KMS-11 (cell line): ENCODE measurements around the gene PRR12.

Experiments
- H2AFZ ChIP-seq: fragments of 200-600 bp; sonication (generic); 2 replicates; pipeline ENCODE4 v1.6.1; 2016; ENCODE audit warnings: antibody characterized with exemption, mixed run types, low read depth
- H3K27ac ChIP-seq: fragments of 200-600 bp; sonication (generic); 2 replicates; pipeline ENCODE4 v1.6.1; 2016; ENCODE audit warnings: mild to moderate bottlenecking, mixed run types
- H3K27me3 ChIP-seq: fragments of 200-600 bp; sonication (generic); 2 replicates; pipeline ENCODE4 v1.6.1; 2017; ENCODE audit warnings: mild to moderate bottlenecking, low read depth, mixed run types, moderate library complexity; ENCODE audit not compliant: insufficient read depth
- H3K36me3 ChIP-seq: fragments of 200-600 bp; sonication (generic); 2 replicates; pipeline ENCODE4 v1.6.1; 2017; ENCODE audit warnings: mild to moderate bottlenecking, mixed run types; ENCODE audit not compliant: insufficient read depth
- H3K4me1 ChIP-seq: fragments of 200-600 bp; sonication (generic); 2 replicates; pipeline ENCODE4 v1.6.1; 2016; ENCODE audit warnings: mild to moderate bottlenecking, low read depth, mixed run types; ENCODE audit not compliant: poor library complexity, severe bottlenecking
- H3K4me2 ChIP-seq: fragments of 200-600 bp; sonication (generic); 2 replicates; pipeline ENCODE4 v1.7.0; 2016; ENCODE audit warnings: mild to moderate bottlenecking, mixed run types
- H3K4me3 ChIP-seq: fragments of 200-600 bp; sonication (generic); IDR thresholded peaks from 2 replicates; pipeline ENCODE4 v1.6.1; 2017; ENCODE audit warnings: low read depth, low read length, mixed read lengths; ENCODE audit not compliant: insufficient read depth
- H3K79me2 ChIP-seq: fragments of 200-600 bp; sonication (generic); 2 replicates; pipeline ENCODE4 v1.6.1; 2016; ENCODE audit warnings: low read depth, mixed run types; ENCODE audit not compliant: insufficient read depth
- H3K9ac ChIP-seq: fragments of 200-600 bp; sonication (generic); 2 replicates; pipeline ENCODE4 v1.6.1; 2016; ENCODE audit warnings: mild to moderate bottlenecking, mixed run types
- H4K20me1 ChIP-seq: fragments of 200-600 bp; sonication (generic); 2 replicates; pipeline ENCODE4 v1.6.1; 2016; ENCODE audit warnings: mild to moderate bottlenecking, mixed run types; ENCODE audit not compliant: insufficient read depth
- CTCF ChIP-seq: fragments of 200-600 bp; sonication (generic); conservative IDR thresholded peaks from 2 replicates; pipeline ENCODE4 v1.6.1; 2017; ENCODE audit warnings: low read depth, mild to moderate bottlenecking, antibody characterized with exemption, low read length, moderate library complexity, mixed read lengths

PRR12 gene

GRCh38 chr19:49590971-49591730 lies at the start of gene PRR12:
Gene PRR12 (plus strand): TSS chr19:49591182. CDS start chr19:49591655, 473 bp downstream.
- Histone ChIP-seq H3K4me2 (peak within 1 kb of the TSS; percentile 93), H3K79me2 (peaks cover 18% of the 10 kb centered on the region; the same call in 1 of the 2 replicates), H3K36me3 (no peaks in the 10 kb centered on the region), H3K27me3 (no peaks in the 10 kb centered on the region), H2AFZ (peak within 1 kb of the TSS; percentile 49), H3K27ac (peak within 1 kb of the TSS; percentile 74), H4K20me1 (no peaks in the 10 kb centered on the region), H3K4me3 (no peak within 1 kb of the TSS), H3K9ac (peak within 1 kb of the TSS; percentile 84), H3K4me1 (peaks cover 32% of the 10 kb centered on the region)
- no peak for TF ChIP-seq CTCF

DNA sequence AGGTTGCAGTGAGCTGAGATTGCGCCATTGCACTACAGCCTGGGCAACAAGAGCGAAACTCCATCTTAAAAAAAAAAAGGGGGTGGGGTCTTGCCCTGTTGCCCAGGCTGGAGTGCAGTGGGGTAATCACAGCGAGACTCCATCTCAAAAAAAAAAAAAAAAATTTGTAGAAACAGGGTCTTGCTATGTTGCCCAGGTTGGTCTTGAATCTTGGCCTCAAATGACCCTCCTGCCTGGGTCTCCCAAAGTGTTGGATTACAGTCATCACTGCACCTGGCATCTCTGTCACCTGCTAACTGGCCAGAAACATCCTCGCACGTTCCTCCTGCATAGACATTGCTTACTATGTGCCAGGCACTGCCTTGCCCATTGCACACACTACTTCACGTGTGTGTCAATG lies 49.1 kb upstream of the PRR12 start:
- no peaks in the 10 kb centered on the region for H3K79me2 ChIP-seq
- no peak overlapping the region for H2AFZ ChIP-seq
- no peak overlapping the region for H3K27ac ChIP-seq
- H3K4me2 ChIP-seq: no peak overlapping the region
- TF ChIP-seq CTCF: no peak
- H4K20me1 ChIP-seq: no peaks in the 10 kb centered on the region
- no peak overlapping the region for H3K9ac ChIP-seq
- no peak overlapping the region for H3K4me3 ChIP-seq
- no peaks in the 10 kb centered on the region for H3K36me3 ChIP-seq
- peaks cover 5% of the 10 kb centered on the region for H3K4me1 ChIP-seq
- no peaks in the 10 kb centered on the region for H3K27me3 ChIP-seq

GRCh38 chr19:49542446-49542845 lies 48.5 kb upstream of the PRR12 start:
- Histone ChIP-seq H3K27ac (no peak overlapping the region), H3K4me3 (no peak overlapping the region), H3K9ac (no peak overlapping the region), H2AFZ (no peak overlapping the region), H3K36me3 (no peaks in the 10 kb centered on the region), H3K4me2 (no peak overlapping the region), H3K79me2 (no peaks in the 10 kb centered on the region), H4K20me1 (no peaks in the 10 kb centered on the region), H3K27me3 (no peaks in the 10 kb centered on the region), H3K4me1 (peaks cover 11% of the 10 kb centered on the region)
- TF ChIP-seq CTCF: no peak

- peaks cover 12% of the 10 kb centered on the region for H3K4me1 ChIP-seq
- no peak overlapping the region for H2AFZ ChIP-seq
- H3K79me2 ChIP-seq: no peaks in the 10 kb centered on the region
- H3K4me2 ChIP-seq: no peak overlapping the region
- H3K27ac ChIP-seq: no peak overlapping the region
- H3K36me3 ChIP-seq: no peaks in the 10 kb centered on the region
- no peak overlapping the region for H3K4me3 ChIP-seq
- no peaks in the 10 kb centered on the region for H4K20me1 ChIP-seq
- H3K9ac ChIP-seq: no peak overlapping the region
- H3K27me3 ChIP-seq: no peaks in the 10 kb centered on the region
- no peak for TF ChIP-seq CTCF
These were observed 48.0 kb upstream of the PRR12 start for GRCh38 chr19:49543032-49543431.
